ENCODE data around the gene ATP1A3. TPM values are rescaled to one million over a fixed set of nuclear protein-coding genes. Genes with fewer than 3 reads are reported as not detected.
A peak's percentile ranks its signal among the peaks of the same experiment; 100 is the strongest.

Gene ATP1A3
- total RNA-seq, 3 donors from 2014 or later: not detected

- intact Hi-C loops (cut with DNase I; ENCODE audit: low total_unique reads): no loop called here
- peaks cover 2 to 59% of the 10 kb centered on the region in 2 donors for H3K27me3 ChIP-seq
Measured at GRCh38 chr19:41934849-41935374, 59.1 kb downstream of the ATP1A3 start.

GRCh38 chr19:41933693-41934426 lies 60.2 kb downstream of the ATP1A3 start:
- Histone ChIP-seq H3K9me3 (no peaks in the 10 kb centered on the region), H3K36me3 (no peaks in the 10 kb centered on the region), H3K4me3 (no peak overlapping the region), H3K27me3 (peaks cover 2 to 67% of the 10 kb centered on the region in 2 donors), H3K27ac (no peak overlapping the region), H3K4me1 (peaks cover 0 to 4% of the 10 kb centered on the region in 2 donors)
- no peak for DNase-seq (ENCODE audit: low spot score in 2 of 2)
- intact Hi-C loops (cut with DNase I; ENCODE audit: low total_unique reads): no loop called here
- TF ChIP-seq CTCF (IDR thresholded peaks at IDR 0.05) (no peak), POLR2A (IDR thresholded peaks at IDR 0.05) (no peak), POLR2AphosphoS5 (IDR thresholded peaks at IDR 0.05) (no peak)

More at GRCh38 chr19:41934849-41935374, 59.1 kb downstream of the ATP1A3 start:
- TF ChIP-seq CTCF (IDR thresholded peaks at IDR 0.05): peak; percentile 75 to 77 (median 76)
- TF ChIP-seq POLR2AphosphoS5 (IDR thresholded peaks at IDR 0.05): no peak
- no peak overlapping the region for H3K4me3 ChIP-seq
- H3K4me1 ChIP-seq: no peaks in the 10 kb centered on the region
- no peak overlapping the region for H3K27ac ChIP-seq
- peak; percentile 36 to 68 for DNase-seq (ENCODE audit: low spot score in 2 of 2)
- no peaks in the 10 kb centered on the region for H3K36me3 ChIP-seq
- no peaks in the 10 kb centered on the region for H3K9me3 ChIP-seq

- Histone ChIP-seq H3K27me3 (peaks cover 2 to 77% of the 10 kb centered on the region in 2 donors), H3K4me1 (peaks cover 0 to 7% of the 10 kb centered on the region in 2 donors), H3K27ac (no peak overlapping the region), H3K36me3 (no peaks in the 10 kb centered on the region), H3K9me3 (no peaks in the 10 kb centered on the region), H3K4me3 (no peak overlapping the region)
- TF ChIP-seq CTCF (IDR thresholded peaks at IDR 0.05) (no peak), POLR2A (IDR thresholded peaks at IDR 0.05) (no peak), POLR2AphosphoS5 (IDR thresholded peaks at IDR 0.05) (no peak)
- DNase-seq (ENCODE audit: low spot score in 2 of 2): no peak
- intact Hi-C loops (cut with DNase I; ENCODE audit: low total_unique reads): no loop called here
Measured at GRCh38 chr19:41932720-41933332, 61.2 kb downstream of the ATP1A3 start.

- intact Hi-C loops (cut with DNase I; ENCODE audit: low total_unique reads): no loop called here
- Histone ChIP-seq H3K27ac (no peak overlapping the region), H3K4me3 (no peak overlapping the region), H3K27me3 (peaks cover 2 to 76% of the 10 kb centered on the region in 2 donors), H3K9me3 (no peaks in the 10 kb centered on the region), H3K36me3 (no peaks in the 10 kb centered on the region), H3K4me1 (peaks cover 0 to 7% of the 10 kb centered on the region in 2 donors)
- no peak for TF ChIP-seq CTCF (IDR thresholded peaks at IDR 0.05)
- TF ChIP-seq POLR2AphosphoS5 (IDR thresholded peaks at IDR 0.05): no peak
- TF ChIP-seq POLR2A (IDR thresholded peaks at IDR 0.05): no peak
- no peak for DNase-seq (ENCODE audit: low spot score in 2 of 2)
Measured at GRCh38 chr19:41932259-41932719, 61.7 kb downstream of the ATP1A3 start.
